Neural progenitor cell (in vitro differentiated cells): ENCODE results near the gene TSPAN15.

ENCODE experiments used
- CTCF ChIP-seq: fragments of 200-600 bp; sonication (generic); IDR thresholded peaks from 2 replicates; pipeline ENCODE4 v1.5.1; 2017; ENCODE audit warnings: antibody characterized with exemption, mild to moderate bottlenecking
- EZH2 ChIP-seq: fragments of 200-600 bp; sonication (generic); IDR thresholded peaks from 2 replicates; pipeline ENCODE4 v1.6.1; 2017; ENCODE audit warnings: antibody characterized with exemption, mild to moderate bottlenecking, moderate library complexity
- EZH2phosphoT487 ChIP-seq: fragments of 200-600 bp; sonication (generic); IDR thresholded peaks from 2 replicates; pipeline ENCODE4 v1.6.1; 2017; ENCODE audit warnings: antibody characterized with exemption

GRCh38 chr10:69403066-69403465 is 48.2 kb upstream of the TSPAN15 start:
- TF ChIP-seq CTCF (no peak), EZH2 (no peak), EZH2phosphoT487 (no peak)
